ENCODE measurements around the gene BTN1A1.

- TF ChIP-seq CTCF (IDR thresholded peaks at IDR 0.05 in 4 of 5, conservative IDR thresholded peaks at IDR 0.05 in 1 of 5) = no peak
- TF ChIP-seq POLR2A (IDR thresholded peaks at IDR 0.05) = no peak
Measured at GRCh38 chr6:26526928-26527327, 26.8 kb downstream of the BTN1A1 start.
